Endothelial cell of umbilical vein (primary cell): ENCODE measurements around the gene RETREG3. TPM values are rescaled to one million over a fixed set of nuclear protein-coding genes. Genes with fewer than 3 reads are reported as not detected.
A peak's percentile ranks its signal among the peaks of the same experiment; 100 is the strongest.

Experiments used
- BruUV-seq: library from RNA; stranded (reverse); fragments of 400-500 nt; replicated peaks from 2 replicates; lab custom pipeline; 2021; lab: Mats Ljungman, UMichigan
- CTCF ChIA-PET: fragments of 300-600, 350-600 bp; sonication (Branson Sonifier 250); formaldehyde crosslinking; loops from one replicate; lab custom pipeline; 2021; ENCODE audit warnings: antibody characterized with exemption, inconsistent platforms; lab: Charles Lee
- POLR2A ChIA-PET: fragments of 300-600, 350-600 bp; sonication (Branson Sonifier 250); formaldehyde crosslinking; loops from one replicate; lab custom pipeline; 2021; ENCODE audit warnings: antibody characterized with exemption, inconsistent platforms; lab: Charles Lee
- DNase-seq: peaks from one replicate; pipeline ENCODE4 v3.0.0-alpha.2; 2011; ENCODE audit warnings: low read depth, low spot score
- FAIRE-seq: peaks from 2 replicates; lab custom pipeline; 2011; peaks lifted over from hg19 to GRCh38; lab: Jason Lieb, UNC
- H2AFZ ChIP-seq: 2 replicates; pipeline ENCODE4 v1.6.0; 2012; ENCODE audit warnings: low read depth, low read length, control low read depth, inconsistent platforms
- H3K27ac ChIP-seq: 2 replicates; pipeline ENCODE4 v1.5.1; 2011; ENCODE audit warnings: low read depth, mild to moderate bottlenecking, control low read depth, low read length, moderate library complexity; ENCODE audit not compliant: insufficient read depth
- H3K27me3 ChIP-seq, 2 experiments: 2 replicates each; pipeline versions ENCODE4 v1.6.0 to v1.6.1; 2011; ENCODE audit warnings: low read length in 2 of 2, mixed read lengths in 1 of 2; ENCODE audit not compliant: control insufficient read depth in 2 of 2, insufficient read depth in 2 of 2
- H3K36me3 ChIP-seq, 2 experiments: 2 replicates in 1 of 2; 3 replicates in 1 of 2; pipeline ENCODE4 v1.5.1; 2011; ENCODE audit warnings: low read length in 2 of 2, mild to moderate bottlenecking in 1 of 2, moderate library complexity in 1 of 2; ENCODE audit not compliant: control insufficient read depth in 2 of 2, insufficient read depth in 2 of 2; ENCODE audit errors: extremely low read depth in 1 of 2
- H3K4me1 ChIP-seq: 3 replicates; pipeline ENCODE4 v1.5.1; 2011; ENCODE audit warnings: mild to moderate bottlenecking, low read length; ENCODE audit not compliant: control insufficient read depth, insufficient read depth; ENCODE audit errors: extremely low read depth
- H3K4me2 ChIP-seq: 2 replicates; pipeline ENCODE4 v1.6.1; 2011; ENCODE audit warnings: low read length, control low read depth, mixed read lengths; ENCODE audit not compliant: insufficient read depth
- H3K4me3 ChIP-seq, 3 experiments: fragments of 200-600 bp in 1 of 3; sonication (generic), shearing (Covaris generic) in 1 of 3; replicated peaks in 1 of 3; 2 replicates each; pipeline ENCODE4 v1.5.1; 2011 to 2016; ENCODE audit warnings: control low read depth in 3 of 3, low read length in 3 of 3, mild to moderate bottlenecking in 2 of 3, inconsistent platforms in 1 of 3, low read depth in 1 of 3, moderate library complexity in 1 of 3; ENCODE audit not compliant: insufficient read depth in 1 of 3
- H3K79me2 ChIP-seq: 2 replicates; pipeline ENCODE4 v1.6.0; 2012; ENCODE audit warnings: low read length, inconsistent platforms; ENCODE audit not compliant: control insufficient read depth, insufficient read depth
- H3K9ac ChIP-seq: replicated peaks from 2 replicates; pipeline ENCODE3; 2011; ENCODE audit warnings: low read length, control low read depth; ENCODE audit not compliant: insufficient read depth; ENCODE audit errors: extremely low read depth
- H3K9me1 ChIP-seq: replicated peaks from 3 replicates; pipeline ENCODE4 v1.6.0; 2011; ENCODE audit warnings: mild to moderate bottlenecking, low read length; ENCODE audit not compliant: control insufficient read depth, insufficient read depth; ENCODE audit errors: extremely low read depth
- H3K9me3 ChIP-seq: replicated peaks from 2 replicates; pipeline ENCODE4 v1.5.1; 2012; ENCODE audit warnings: low read length, inconsistent platforms; ENCODE audit not compliant: control insufficient read depth, insufficient read depth
- H4K20me1 ChIP-seq: replicated peaks from 2 replicates; pipeline ENCODE3; 2011; ENCODE audit warnings: mild to moderate bottlenecking, low read length; ENCODE audit not compliant: control insufficient read depth, insufficient read depth; ENCODE audit errors: extremely low read depth
- FOS ChIP-seq: IDR thresholded peaks from 2 replicates; pipeline ENCODE4 v1.6.1; 2011; ENCODE audit warnings: mild to moderate bottlenecking, low read length, moderate library complexity, borderline replicate concordance; ENCODE audit not compliant: insufficient read depth
- POLR2A ChIP-seq: IDR thresholded peaks from 2 replicates; pipeline ENCODE4 v1.6.1; 2012; ENCODE audit warnings: low read depth, mild to moderate bottlenecking, control low read depth, low read length
- dilution Hi-C: fragments of 300-500 bp; cut with MboI; formaldehyde crosslinking; loops from one replicate; pipeline ENCODE4 v1.15.0; 2019; ENCODE audit warnings: low sequenced_read_pairs; ENCODE audit not compliant: extremely low pct_ligation_motif_present
- intact Hi-C: fragments of 100-400 bp; cut with micrococcal nuclease; formaldehyde crosslinking; loops from one replicate; pipeline ENCODE4 v1.10.0; 2022
- polyA plus RNA-seq, 4 experiments: library from polyadenylated mRNA; depleted of rRNA in 3 of 4; stranded (reverse) in 3 of 4; unstranded in 1 of 4; fragments of >200 nt; gene quantifications; 2 replicates each; pipeline versions ENCODE4 v1.2.1 to v1.2.3, GENCODE V29; 2011 to 2012; ENCODE audit warnings: missing spikeins in 1 of 4
- total RNA-seq: library from RNA; stranded (reverse); gene quantifications from 2 replicates; pipeline ENCODE4 v1.2.3, GENCODE V29; 2021
- TF ChIP-seq, protein P1 (sequence below), 2 donors: IDR thresholded peaks; 1 replicate in 1 of 2; 2 replicates in 1 of 2; pipeline ENCODE4 v1.5.1; 2011; ENCODE audit warnings: low read length in 2 of 2, mild to moderate bottlenecking in 2 of 2, moderate library complexity in 2 of 2, control low read depth in 1 of 2, inconsistent platforms in 1 of 2, low read depth in 1 of 2; ENCODE audit not compliant: insufficient read depth in 1 of 2; ENCODE audit errors: extremely low read depth in 1 of 2

The RETREG3 gene
- total and polyA plus RNA-seq, 2 donors (not counting 3 experiments of a cell fraction or from before 2014, with no cell fraction given): 36.2 to 53.4 TPM

DNA sequence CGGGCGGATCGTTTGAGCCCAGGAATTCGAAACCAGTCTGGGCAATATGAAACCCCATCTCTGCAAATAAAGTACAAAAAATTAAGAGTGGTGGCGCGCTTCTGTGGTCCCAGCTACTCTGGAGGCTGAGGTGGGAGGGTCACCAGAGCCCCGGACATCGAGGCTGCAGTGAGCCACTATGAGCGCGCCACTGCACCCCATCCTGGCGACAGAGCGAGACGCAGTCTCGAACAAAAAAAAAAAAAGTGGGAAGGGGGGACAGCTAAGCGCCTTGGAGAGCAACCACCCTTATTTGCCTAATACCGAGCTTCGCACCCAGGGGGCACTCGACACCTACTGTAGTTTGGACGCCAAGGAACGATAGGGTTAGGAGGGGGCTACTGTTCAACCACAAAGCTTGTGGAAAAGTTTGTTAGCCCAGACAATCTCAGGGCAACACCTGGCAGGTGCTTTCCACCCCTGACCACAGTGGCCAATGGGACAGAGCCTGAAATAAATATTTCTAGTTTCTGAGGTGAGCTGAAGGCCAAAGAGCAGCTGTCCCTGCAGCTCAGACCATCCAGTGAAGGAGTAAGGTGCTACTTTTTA is 30.8 kb downstream of the RETREG3 start:
- DNase-seq (peak; percentile 80), FAIRE-seq (no peak)
- peak overlapping the region; percentile 53 to 80 (median 76) for H3K4me3 ChIP-seq
- H3K9me1 ChIP-seq: no peaks in the 10 kb centered on the region
- TF ChIP-seq, protein P1, sequence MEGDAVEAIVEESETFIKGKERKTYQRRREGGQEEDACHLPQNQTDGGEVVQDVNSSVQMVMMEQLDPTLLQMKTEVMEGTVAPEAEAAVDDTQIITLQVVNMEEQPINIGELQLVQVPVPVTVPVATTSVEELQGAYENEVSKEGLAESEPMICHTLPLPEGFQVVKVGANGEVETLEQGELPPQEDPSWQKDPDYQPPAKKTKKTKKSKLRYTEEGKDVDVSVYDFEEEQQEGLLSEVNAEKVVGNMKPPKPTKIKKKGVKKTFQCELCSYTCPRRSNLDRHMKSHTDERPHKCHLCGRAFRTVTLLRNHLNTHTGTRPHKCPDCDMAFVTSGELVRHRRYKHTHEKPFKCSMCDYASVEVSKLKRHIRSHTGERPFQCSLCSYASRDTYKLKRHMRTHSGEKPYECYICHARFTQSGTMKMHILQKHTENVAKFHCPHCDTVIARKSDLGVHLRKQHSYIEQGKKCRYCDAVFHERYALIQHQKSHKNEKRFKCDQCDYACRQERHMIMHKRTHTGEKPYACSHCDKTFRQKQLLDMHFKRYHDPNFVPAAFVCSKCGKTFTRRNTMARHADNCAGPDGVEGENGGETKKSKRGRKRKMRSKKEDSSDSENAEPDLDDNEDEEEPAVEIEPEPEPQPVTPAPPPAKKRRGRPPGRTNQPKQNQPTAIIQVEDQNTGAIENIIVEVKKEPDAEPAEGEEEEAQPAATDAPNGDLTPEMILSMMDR (IDR thresholded peaks at IDR 0.05; ENCODE audit: extremely low read depth in 1 of 2, insufficient read depth in 1 of 2, low read depth in 1 of 2, low read length in 2 of 2): peak; percentile 66 to 79
- TF ChIP-seq FOS: no peak
- no peak for TF ChIP-seq POLR2A
- peak overlapping the region; percentile 82 for H3K4me2 ChIP-seq
- H3K9me3 ChIP-seq: no peaks in the 10 kb centered on the region
- no peaks in the 10 kb centered on the region for H3K27me3 ChIP-seq
- no peaks in the 10 kb centered on the region for H4K20me1 ChIP-seq
- peaks cover 6 to 33% of the 10 kb centered on the region in 2 experiments for H3K36me3 ChIP-seq
- POLR2A ChIA-PET: interaction anchor here (1.3 kb wide), 1 partner anchor 99 kb away, joined by 4 read pairs; the partner anchor contains the start of gene PLEKHH3
- BruUV-seq: no TSS peak
- no peak overlapping the region for H2AFZ ChIP-seq
- CTCF ChIA-PET: interaction anchor here (0.6 to 7.0 kb wide), 63 partner anchors 9 to 420 kb away, joined by 3 to 235 read pairs (median 5); partner anchors contain the start of genes BECN1, CCR10, CNTD1 and CNTNAP1
- H3K4me1 ChIP-seq: peaks cover 18% of the 10 kb centered on the region
- dilution Hi-C loops: no loop called here
- peak overlapping the region; percentile 74 for H3K9ac ChIP-seq
- H3K27ac ChIP-seq: peak overlapping the region; percentile 42
- H3K79me2 ChIP-seq: peaks cover 17% of the 10 kb centered on the region
- intact Hi-C loops: loop anchor here (1.0 to 5.0 kb wide), 4 partner anchors 101 to 359 kb away; partner anchors contain the start of gene BECN1
